Endothelial cell of hepatic sinusoid (primary cell): ENCODE data around the gene LEFTY1.
"Not testable (repeated sequence)": the region's sequence is repeated elsewhere in the genome, so short reads cannot be mapped to it uniquely, and the experiment has no call there.

Experiments used
- in situ Hi-C: cut with HindIII; loops from 2 replicates; pipeline ENCODE4 v1.10.0; 2017; ENCODE audit warnings: low sequenced_read_pairs

LEFTY1 gene

GRCh38 chr1:225890346-225891228, 1.6 kb upstream of the LEFTY1 start:
- in situ Hi-C loops, result no loop called here

GRCh38 chr1:225889743-225890142, 797 bp upstream of the LEFTY1 start:
- in situ Hi-C loops, result no loop called here

- in situ Hi-C loops, result no loop called here
Observed at GRCh38 chr1:225888289-225888897, 553 bp downstream of the LEFTY1 start.

- in situ Hi-C loops, result not testable (repeated sequence)
Observed at GRCh38 chr1:225887554-225888288, 1.2 kb downstream of the LEFTY1 start.

- in situ Hi-C loops, result no loop called here
Observed at GRCh38 chr1:225887030-225887314, 2.0 kb downstream of the LEFTY1 start.

- in situ Hi-C loops, result no loop called here
Observed at GRCh38 chr1:225886159-225887029, 2.6 kb downstream of the LEFTY1 start.

GRCh38 chr1:225885336-225885735, 3.6 kb downstream of the LEFTY1 start:
- in situ Hi-C loops, result no loop called here

GRCh38 chr1:225883616-225884265, 5.2 kb downstream of the LEFTY1 start:
- in situ Hi-C loops, result loop anchor here (5.0 kb wide), 1 partner anchor 39 kb away; the partner anchor contains the start of gene PYCR2

GRCh38 chr1:225882694-225883615, 6.0 kb downstream of the LEFTY1 start:
- in situ Hi-C loops, result loop anchor here (5.0 kb wide), 1 partner anchor 39 kb away; the partner anchor contains the start of gene PYCR2

GRCh38 chr1:225881959-225882693, 6.8 kb downstream of the LEFTY1 start, which contains the start of gene TMEM63A:
TSS of gene TMEM63A (minus strand) at chr1:225882380. CDS start at chr1:225877580, 4,800 bp downstream.
- in situ Hi-C loops, result loop anchor here (5.0 kb wide), 1 partner anchor 40 kb away; the partner anchor contains the start of gene PYCR2

- in situ Hi-C loops, result loop anchor here (5.0 kb wide), 1 partner anchor 41 kb away; the partner anchor contains the start of gene PYCR2
Observed at GRCh38 chr1:225881081-225881958, 7.6 kb downstream of the LEFTY1 start.

- in situ Hi-C loops, result loop anchor here (5.0 kb wide), 1 partner anchor 42 kb away; the partner anchor contains the start of gene PYCR2
Observed at GRCh38 chr1:225880636-225881035, 8.3 kb downstream of the LEFTY1 start.

- in situ Hi-C loops, result loop anchor here (5.0 kb wide), 1 partner anchor 42 kb away; the partner anchor contains the start of gene PYCR2
Observed at GRCh38 chr1:225880222-225880588, 8.7 kb downstream of the LEFTY1 start.

- in situ Hi-C loops, result loop anchor here (5.0 kb wide), 1 partner anchor 43 kb away; the partner anchor contains the start of gene PYCR2
Observed at GRCh38 chr1:225879521-225880221, 9.3 kb downstream of the LEFTY1 start.

- in situ Hi-C loops, result no loop called here
Observed at GRCh38 chr1:225878282-225878681, 10.7 kb downstream of the LEFTY1 start.

- in situ Hi-C loops, result no loop called here
Observed at GRCh38 chr1:225877580-225877979, 11.4 kb downstream of the LEFTY1 start.
